ENCODE results near the gene PLXNA2. TPM values are rescaled to one million over a fixed set of nuclear protein-coding genes. Genes with fewer than 3 reads are reported as not detected.

Gene PLXNA2
- total and polyA plus RNA-seq, 2 of the 13 experiments (the other 11 are each of a cell fraction or from before 2014, with no cell fraction given) = 1.1 to 2.1 TPM

- TF ChIP-seq ZNF567 (CRISPR knock-in tag; IDR thresholded peaks at IDR 0.05; ENCODE audit: borderline replicate concordance) (0 out of 2 replicates have a peak, but pooled peaks have one; percentile 61), PHF21A (CRISPR knock-in tag; IDR thresholded peaks at IDR 0.05) (0 out of 2 replicates have a peak, but pooled peaks have one; percentile 31), ZNF232 (CRISPR knock-in tag; IDR thresholded peaks at IDR 0.05; ENCODE audit: borderline replicate concordance) (no peak), ZNF710 (CRISPR knock-in tag; IDR thresholded peaks at IDR 0.05; ENCODE audit: borderline replicate concordance) (peak; percentile 52; the same call in 1 of the 2 replicates), GFI1 (CRISPR knock-in tag; IDR thresholded peaks at IDR 0.05; ENCODE audit: borderline replicate concordance) (peak; percentile 48; the same call in 1 of the 2 replicates), ZNF430 (CRISPR knock-in tag; IDR thresholded peaks at IDR 0.05) (no peak), DNMT3B (CRISPR knock-in tag; conservative IDR thresholded peaks at IDR 0.05) (peak; percentile 19; the same call in 1 of the 2 replicates), ATF6 (CRISPR knock-in tag; conservative IDR thresholded peaks at IDR 0.05) (no peak), RNF219 (CRISPR knock-in tag; IDR thresholded peaks at IDR 0.05) (no peak), FOXP1 (IDR thresholded peaks at IDR 0.05) (no peak), FOXP1 (CRISPR knock-in tag; IDR thresholded peaks at IDR 0.05) (peak; percentile 50; the same call in 1 of the 2 replicates), MTF2 (CRISPR knock-in tag; IDR thresholded peaks at IDR 0.05; ENCODE audit: borderline replicate concordance) (no peak), HNF4G (IDR thresholded peaks at IDR 0.05; ENCODE audit: borderline replicate concordance, low read depth, low read length) (0 out of 2 replicates have a peak, but pooled peaks have one; percentile 24), HNF4G (CRISPR knock-in tag; IDR thresholded peaks at IDR 0.05; ENCODE audit: borderline replicate concordance, low read depth) (no peak), FOXA3 (CRISPR knock-in tag; IDR thresholded peaks at IDR 0.05) (peak; percentile 82), MLX (CRISPR knock-in tag; IDR thresholded peaks at IDR 0.05) (no peak), ZSCAN5A (CRISPR knock-in tag; IDR thresholded peaks at IDR 0.05; ENCODE audit: borderline replicate concordance) (no peak), ZSCAN25 (CRISPR knock-in tag; IDR thresholded peaks at IDR 0.05) (peak; percentile 53; the same call in 1 of the 2 replicates), SAP130 (CRISPR knock-in tag; IDR thresholded peaks at IDR 0.05; ENCODE audit: low read depth) (peak; percentile 31; the same call in 1 of the 2 replicates), RFX5 (IDR thresholded peaks at IDR 0.05; ENCODE audit: low read depth, low read length) (peak; percentile 52; the same call in 1 of the 2 replicates)
Observed at GRCh38 chr1:208203127-208203847, 40.9 kb downstream of the PLXNA2 start (continued).

Data from HepG2 (cell line).